Measurements from ENCODE around the gene SH3BP2. TPM values are rescaled to one million over a fixed set of nuclear protein-coding genes. Genes with fewer than 3 reads are reported as not detected.
A peak's percentile ranks its signal among the peaks of the same experiment; 100 is the strongest.

Gene SH3BP2
- total and polyA plus RNA-seq, 10 of the 15 experiments (the other 5 are each of a cell fraction or from before 2014, with no cell fraction given) = 1.1 to 61.8 (median 23.9) TPM

- WGBS (ENCODE audit: insufficient coverage, insufficient replicate concordance, low lambda C conversion rate, missing lambda C conversion rate) = 60% methylated on average over 10 of the region's 10 CpGs
- BruUV-seq (replicated peaks) = no TSS peak
- no peak overlapping the region for H2AFZ ChIP-seq (ENCODE audit: control insufficient read depth, low read depth, low read length)
- in situ Hi-C loops (cut with MboI) = no loop called here
- no peaks in the 10 kb centered on the region for H3K9me3 ChIP-seq (replicated peaks; ENCODE audit: control insufficient read depth, insufficient read depth, low read length)
- H3K4me2 ChIP-seq (ENCODE audit: control insufficient read depth, insufficient read depth) = no peak overlapping the region
- ChIA-PET RAD21 (ENCODE audit: unreplicated experiment) (interaction anchor here (0.6 to 1.5 kb wide), 3 partner anchors 9 to 60 kb away, joined by 3 read pairs; no protein-coding TSS in a partner anchor), SMC1A (ENCODE audit: uncharacterized antibody, unreplicated experiment) (interaction anchor here (1.1 kb wide), 1 partner anchor 41 kb away, joined by 3 read pairs; no protein-coding TSS in a partner anchor), POLR2A (no interaction called here), CTCF (interaction anchor here (0.8 to 1.4 kb wide), 2 partner anchors 17 to 37 kb away, joined by 3 read pairs; no protein-coding TSS in a partner anchor)
- intact Hi-C loops (cut with micrococcal nuclease; ENCODE audit: unreplicated experiment) = no loop called here
- H4K20me1 ChIP-seq (ENCODE audit: control insufficient read depth, insufficient read depth) = no peaks in the 10 kb centered on the region
- H3K4me1 ChIP-seq (ENCODE audit: control insufficient read depth, insufficient read depth, low read length) = peaks cover 49% of the 10 kb centered on the region
- peaks cover 35% of the 10 kb centered on the region for H3K79me2 ChIP-seq (ENCODE audit: control insufficient read depth, insufficient read depth, low read length)
- no peaks in the 10 kb centered on the region; a peak in 2 of 4 replicates for H3K36me3 ChIP-seq (ENCODE audit: control insufficient read depth in 2 of 2, insufficient read depth in 2 of 2, low read length in 1 of 2)
- FAIRE-seq (no peak), ATAC-seq (no peak), DNase-seq (ENCODE audit: low read depth, low spot score) (no peak)
- no peak overlapping the region for H3K27ac ChIP-seq (ENCODE audit: control insufficient read depth, insufficient read depth)
- H3K9ac ChIP-seq (ENCODE audit: control insufficient read depth, insufficient read depth, low read length) = no peak overlapping the region
- TF ChIP-seq ZNF622 (IDR thresholded peaks at IDR 0.05) (no peak), CREM (IDR thresholded peaks at IDR 0.05; ENCODE audit: low read depth) (no peak)
- no peak overlapping the region for H3K4me3 ChIP-seq
- H3K27me3 ChIP-seq (replicated peaks in 1 of 2; ENCODE audit: control insufficient read depth in 2 of 2, insufficient read depth in 2 of 2, low read length in 1 of 2) = no peaks in the 10 kb centered on the region
These were observed 11.6 kb downstream of the SH3BP2 start for GRCh38 chr4:2804449-2804972.

GRCh38 chr4:2804973-2805501, 12.2 kb downstream of the SH3BP2 start:
- Histone ChIP-seq H3K4me2 (ENCODE audit: control insufficient read depth, insufficient read depth) (peak overlapping the region; percentile 11; the same call in 1 of the 2 replicates), H3K4me1 (ENCODE audit: control insufficient read depth, insufficient read depth, low read length) (peaks cover 44% of the 10 kb centered on the region), H3K79me2 (ENCODE audit: control insufficient read depth, insufficient read depth, low read length) (peaks cover 30% of the 10 kb centered on the region), H3K36me3 (ENCODE audit: control insufficient read depth in 2 of 2, insufficient read depth in 2 of 2, low read length in 1 of 2) (no peaks in the 10 kb centered on the region; a peak in 2 of 4 replicates), H3K27me3 (replicated peaks in 1 of 2; ENCODE audit: control insufficient read depth in 2 of 2, insufficient read depth in 2 of 2, low read length in 1 of 2) (no peaks in the 10 kb centered on the region), H3K4me3 (no peak overlapping the region), H3K9me3 (replicated peaks; ENCODE audit: control insufficient read depth, insufficient read depth, low read length) (no peaks in the 10 kb centered on the region), H3K27ac (ENCODE audit: control insufficient read depth, insufficient read depth) (no peak overlapping the region), H2AFZ (ENCODE audit: control insufficient read depth, low read depth, low read length) (no peak overlapping the region), H3K9ac (ENCODE audit: control insufficient read depth, insufficient read depth, low read length) (no peak overlapping the region), H4K20me1 (ENCODE audit: control insufficient read depth, insufficient read depth) (no peaks in the 10 kb centered on the region)
- FAIRE-seq (no peak), DNase-seq (ENCODE audit: low read depth, low spot score) (no peak), ATAC-seq (no peak)
- ChIA-PET CTCF (interaction anchor here (0.7 kb wide), 1 partner anchor 51 kb away, joined by 3 read pairs; no protein-coding TSS in a partner anchor), RAD21 (ENCODE audit: unreplicated experiment) (interaction anchor here (0.6 kb wide), 1 partner anchor 60 kb away, joined by 3 read pairs; no protein-coding TSS in a partner anchor), POLR2A (interaction anchor here (1.5 kb wide), 1 partner anchor 9 kb away, joined by 3 read pairs; no protein-coding TSS in a partner anchor), SMC1A (ENCODE audit: uncharacterized antibody, unreplicated experiment) (interaction anchor here (1.1 kb wide), 1 partner anchor 40 kb away, joined by 3 read pairs; no protein-coding TSS in a partner anchor)
- 66% methylated on average over 12 of the region's 13 CpGs for WGBS (ENCODE audit: insufficient coverage, insufficient replicate concordance, low lambda C conversion rate, missing lambda C conversion rate)
- intact Hi-C loops (cut with micrococcal nuclease; ENCODE audit: unreplicated experiment) = no loop called here
- in situ Hi-C loops (cut with MboI) = no loop called here
- no TSS peak for BruUV-seq (replicated peaks)
- TF ChIP-seq NFIC (IDR thresholded peaks at IDR 0.05; ENCODE audit: low read depth, low read length) (no peak), SP1 (IDR thresholded peaks at IDR 0.05; ENCODE audit: low read depth, low read length) (no peak), CEBPB (IDR thresholded peaks at IDR 0.05; ENCODE audit: borderline replicate concordance in 1 of 2, low read depth in 2 of 2, low read length in 2 of 2) (no peak), BRCA1 (IDR thresholded peaks at IDR 0.05; ENCODE audit: low read depth, low read length) (no peak), NR2C2 (IDR thresholded peaks at IDR 0.05; ENCODE audit: borderline replicate concordance, control insufficient read depth, insufficient read length, low read depth) (no peak), POLR2A (IDR thresholded peaks at IDR 0.05; ENCODE audit: low read depth, low read length) (no peak), CREB1 (IDR thresholded peaks at IDR 0.05; ENCODE audit: low read depth) (no peak), CHD4 (IDR thresholded peaks at IDR 0.05) (no peak)
- TF ChIP-seq, protein P1, sequence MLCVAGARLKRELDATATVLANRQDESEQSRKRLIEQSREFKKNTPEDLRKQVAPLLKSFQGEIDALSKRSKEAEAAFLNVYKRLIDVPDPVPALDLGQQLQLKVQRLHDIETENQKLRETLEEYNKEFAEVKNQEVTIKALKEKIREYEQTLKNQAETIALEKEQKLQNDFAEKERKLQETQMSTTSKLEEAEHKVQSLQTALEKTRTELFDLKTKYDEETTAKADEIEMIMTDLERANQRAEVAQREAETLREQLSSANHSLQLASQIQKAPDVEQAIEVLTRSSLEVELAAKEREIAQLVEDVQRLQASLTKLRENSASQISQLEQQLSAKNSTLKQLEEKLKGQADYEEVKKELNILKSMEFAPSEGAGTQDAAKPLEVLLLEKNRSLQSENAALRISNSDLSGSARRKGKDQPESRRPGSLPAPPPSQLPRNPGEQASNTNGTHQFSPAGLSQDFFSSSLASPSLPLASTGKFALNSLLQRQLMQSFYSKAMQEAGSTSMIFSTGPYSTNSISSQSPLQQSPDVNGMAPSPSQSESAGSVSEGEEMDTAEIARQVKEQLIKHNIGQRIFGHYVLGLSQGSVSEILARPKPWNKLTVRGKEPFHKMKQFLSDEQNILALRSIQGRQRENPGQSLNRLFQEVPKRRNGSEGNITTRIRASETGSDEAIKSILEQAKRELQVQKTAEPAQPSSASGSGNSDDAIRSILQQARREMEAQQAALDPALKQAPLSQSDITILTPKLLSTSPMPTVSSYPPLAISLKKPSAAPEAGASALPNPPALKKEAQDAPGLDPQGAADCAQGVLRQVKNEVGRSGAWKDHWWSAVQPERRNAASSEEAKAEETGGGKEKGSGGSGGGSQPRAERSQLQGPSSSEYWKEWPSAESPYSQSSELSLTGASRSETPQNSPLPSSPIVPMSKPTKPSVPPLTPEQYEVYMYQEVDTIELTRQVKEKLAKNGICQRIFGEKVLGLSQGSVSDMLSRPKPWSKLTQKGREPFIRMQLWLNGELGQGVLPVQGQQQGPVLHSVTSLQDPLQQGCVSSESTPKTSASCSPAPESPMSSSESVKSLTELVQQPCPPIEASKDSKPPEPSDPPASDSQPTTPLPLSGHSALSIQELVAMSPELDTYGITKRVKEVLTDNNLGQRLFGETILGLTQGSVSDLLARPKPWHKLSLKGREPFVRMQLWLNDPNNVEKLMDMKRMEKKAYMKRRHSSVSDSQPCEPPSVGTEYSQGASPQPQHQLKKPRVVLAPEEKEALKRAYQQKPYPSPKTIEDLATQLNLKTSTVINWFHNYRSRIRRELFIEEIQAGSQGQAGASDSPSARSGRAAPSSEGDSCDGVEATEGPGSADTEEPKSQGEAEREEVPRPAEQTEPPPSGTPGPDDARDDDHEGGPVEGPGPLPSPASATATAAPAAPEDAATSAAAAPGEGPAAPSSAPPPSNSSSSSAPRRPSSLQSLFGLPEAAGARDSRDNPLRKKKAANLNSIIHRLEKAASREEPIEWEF (IDR thresholded peaks at IDR 0.05; ENCODE audit: insufficient replicate concordance, low read depth, low read length) = no peak
